Tibial artery (tissue), 4 donors: ENCODE data around the gene KREMEN1.

Experiments used
- DNase-seq, 2 donors: peaks; one replicate each; pipeline ENCODE4 v3.0.0-alpha.2; 2019
- H3K27ac ChIP-seq, 2 donors: fragments of 200-600 bp; sonication (generic) in 1 of 2; 1 replicate in 1 of 2; 2 replicates in 1 of 2; pipeline ENCODE4 v1.5.1; 2018 to 2019; ENCODE audit warnings: mild to moderate bottlenecking in 1 of 2
- H3K27me3 ChIP-seq, 2 donors: fragments of 200-600 bp; sonication (generic) in 1 of 2; one replicate each; pipeline versions ENCODE4 v1.5.1 to v1.6.0; 2016 to 2019
- H3K36me3 ChIP-seq, 3 donors: fragments of 200-600 bp; sonication (generic) in 2 of 3; one replicate each; pipeline ENCODE4 v1.5.1; 2016 to 2019; ENCODE audit warnings: mild to moderate bottlenecking in 2 of 3
- H3K4me1 ChIP-seq, 4 donors: fragments of 200-600 bp; sonication (generic) in 2 of 4; 1 replicate in 3 of 4; 2 replicates in 1 of 4; pipeline ENCODE4 v1.5.1; 2016 to 2019
- H3K4me3 ChIP-seq, 2 donors: fragments of 200-600 bp; sonication (generic) in 1 of 2; 1 replicate in 1 of 2; 2 replicates in 1 of 2; pipeline ENCODE4 v1.5.1; 2018 to 2019; ENCODE audit warnings: mild to moderate bottlenecking in 2 of 2
- H3K9me3 ChIP-seq, 3 donors: fragments of 200-600 bp; sonication (generic) in 1 of 3; one replicate each; pipeline ENCODE4 v1.5.1; 2016 to 2019
- CTCF ChIP-seq, 2 experiments: fragments of 200-600 bp in 1 of 2; fragments of 450-650 bp in 1 of 2; IDR thresholded peaks; one replicate each; pipeline ENCODE4 v1.5.1; 2017 to 2019; ENCODE audit warnings: antibody characterized with exemption in 2 of 2, mild to moderate bottlenecking in 1 of 2, moderate library complexity in 1 of 2
- intact Hi-C: fragments of 100-400 bp; cut with DNase I; formaldehyde crosslinking; loops from one replicate; pipeline ENCODE4 v1.15.0; 2023; ENCODE audit warnings: low total_unique reads

The KREMEN1 gene

GRCh38 chr22:29208502-29208862 lies 135.6 kb downstream of the KREMEN1 start:
- Histone ChIP-seq H3K4me1 (peaks cover 0 to 10% (median 7%) of the 10 kb centered on the region in 4 donors), H3K27ac (no peak overlapping the region), H3K9me3 (no peaks in the 10 kb centered on the region), H3K4me3 (no peak overlapping the region), H3K36me3 (no peaks in the 10 kb centered on the region), H3K27me3 (peaks cover 0 to 35% of the 10 kb centered on the region in 2 donors)
- no peak for DNase-seq
- no peak for TF ChIP-seq CTCF (IDR thresholded peaks at IDR 0.05)
- intact Hi-C loops: no loop called here

- TF ChIP-seq CTCF (IDR thresholded peaks at IDR 0.05): no peak
- H3K36me3 ChIP-seq: no peaks in the 10 kb centered on the region
- no peak overlapping the region for H3K27ac ChIP-seq
- peaks cover 0 to 10% (median 7%) of the 10 kb centered on the region in 4 donors for H3K4me1 ChIP-seq
- peaks cover 0 to 35% of the 10 kb centered on the region in 2 donors for H3K27me3 ChIP-seq
- no peak overlapping the region for H3K4me3 ChIP-seq
- peak; percentile 65 to 68 for DNase-seq
- intact Hi-C loops: no loop called here
- H3K9me3 ChIP-seq: no peaks in the 10 kb centered on the region
These were observed 136.2 kb downstream of the KREMEN1 start for GRCh38 chr22:29208879-29209623.

- intact Hi-C loops: no loop called here
- H3K9me3 ChIP-seq: no peaks in the 10 kb centered on the region
- no peak for DNase-seq
- H3K36me3 ChIP-seq: no peaks in the 10 kb centered on the region
- H3K4me1 ChIP-seq: peaks cover 0 to 10% (median 7%) of the 10 kb centered on the region in 4 donors
- H3K4me3 ChIP-seq: no peak overlapping the region
- TF ChIP-seq CTCF (IDR thresholded peaks at IDR 0.05): no peak
- H3K27me3 ChIP-seq: peaks cover 0 to 35% of the 10 kb centered on the region in 2 donors
- H3K27ac ChIP-seq: no peak overlapping the region
These were observed 136.7 kb downstream of the KREMEN1 start for GRCh38 chr22:29209624-29209929.

GRCh38 chr22:29211066-29211465 lies 138.2 kb downstream of the KREMEN1 start:
- H3K27ac ChIP-seq: no peak overlapping the region
- peaks cover 0 to 5% (median 4%) of the 10 kb centered on the region in 4 donors for H3K4me1 ChIP-seq
- H3K27me3 ChIP-seq: peaks cover 0 to 23% of the 10 kb centered on the region in 2 donors
- H3K4me3 ChIP-seq: no peak overlapping the region
- H3K9me3 ChIP-seq: no peaks in the 10 kb centered on the region
- TF ChIP-seq CTCF (IDR thresholded peaks at IDR 0.05): no peak
- no peak for DNase-seq
- no peaks in the 10 kb centered on the region for H3K36me3 ChIP-seq
- intact Hi-C loops: no loop called here

GRCh38 chr22:29211466-29211865 lies 138.6 kb downstream of the KREMEN1 start:
- no peak overlapping the region for H3K4me3 ChIP-seq
- peaks cover 0 to under 1% (median under 1%) of the 10 kb centered on the region in 4 donors for H3K4me1 ChIP-seq
- no peak for TF ChIP-seq CTCF (IDR thresholded peaks at IDR 0.05)
- no peaks in the 10 kb centered on the region for H3K9me3 ChIP-seq
- no peak for DNase-seq
- H3K27ac ChIP-seq: no peak overlapping the region
- H3K36me3 ChIP-seq: no peaks in the 10 kb centered on the region
- peaks cover 0 to 19% of the 10 kb centered on the region in 2 donors for H3K27me3 ChIP-seq
- intact Hi-C loops: no loop called here
